SK-N-SH (cell line): ENCODE results near the gene PHF21B. TPM values are rescaled to one million over a fixed set of nuclear protein-coding genes. Genes with fewer than 3 reads are reported as not detected.

Experiments
- CTCF ChIA-PET: fragments of 300-600, 350-600 bp; formaldehyde crosslinking; extraction: SDS; loops from one replicate; lab custom pipeline; 2021; lab: Yijun Ruan, JAX
- POLR2A ChIA-PET: fragments of 350-600 bp; sonication (Branson Sonifier 250); formaldehyde crosslinking; extraction: SDS; loops from one replicate; lab custom pipeline; 2020; ENCODE audit warnings: antibody characterized with exemption, inconsistent platforms; lab: Yijun Ruan, JAX
- DNase-seq: peaks from one replicate; pipeline ENCODE4 v3.0.0; 2012
- H2AFZ ChIP-seq: fragments of 200-600 bp; sonication (generic); 2 replicates; pipeline ENCODE4 v1.8.1; 2016; ENCODE audit warnings: antibody characterized with exemption, mild to moderate bottlenecking, low read depth
- H3F3A ChIP-seq: fragments of 200-600 bp; sonication (generic); replicated peaks from 2 replicates; pipeline ENCODE3; 2016; ENCODE audit warnings: antibody characterized with exemption, mild to moderate bottlenecking; ENCODE audit not compliant: insufficient read depth
- H3K27ac ChIP-seq, 2 experiments: fragments of 200-500 bp in 1 of 2; fragments of 200-600 bp in 1 of 2; sonication (Bioruptor generic) in 1 of 2; sonication (generic), shearing (Covaris generic) in 1 of 2; 2 replicates each; pipeline versions ENCODE4 v1.5.1 to v1.6.1; 2014 to 2016; ENCODE audit warnings: low read depth in 2 of 2, inconsistent platforms in 1 of 2, low read length in 1 of 2, mild to moderate bottlenecking in 1 of 2, mixed read lengths in 1 of 2
- H3K27me3 ChIP-seq: fragments of 200-600 bp; sonication (generic), shearing (Covaris generic); 2 replicates; pipeline ENCODE4 v1.6.1; 2016; ENCODE audit warnings: mixed run types; ENCODE audit not compliant: insufficient read depth
- H3K36me3 ChIP-seq, 2 experiments: fragments of 200-500 bp in 1 of 2; fragments of 200-600 bp in 1 of 2; sonication (Bioruptor generic) in 1 of 2; sonication (generic) in 1 of 2; replicated peaks in 1 of 2; 2 replicates each; pipeline versions ENCODE3 to v1.5.1; 2014 to 2016; ENCODE audit warnings: low read length in 1 of 2, mild to moderate bottlenecking in 1 of 2; ENCODE audit not compliant: insufficient read depth in 2 of 2, control insufficient read depth in 1 of 2
- H3K4me1 ChIP-seq, 2 experiments: fragments of 200-500 bp in 1 of 2; fragments of 200-600 bp in 1 of 2; sonication (Bioruptor generic) in 1 of 2; sonication (generic), shearing (Covaris generic) in 1 of 2; 2 replicates each; pipeline versions ENCODE4 v1.5.1 to v1.6.1; 2014 to 2016; ENCODE audit warnings: low read depth in 1 of 2, low read length in 1 of 2, mixed run types in 1 of 2; ENCODE audit not compliant: insufficient read depth in 2 of 2, control insufficient read depth in 1 of 2
- H3K4me2 ChIP-seq: fragments of 200-600 bp; sonication (generic), shearing (Covaris generic); 2 replicates; pipeline ENCODE4 v1.6.1; 2017; ENCODE audit warnings: mixed run types
- H3K4me3 ChIP-seq, 2 experiments: fragments of 200-500 bp in 1 of 2; fragments of 200-600 bp in 1 of 2; sonication (Bioruptor generic) in 1 of 2; sonication (generic), shearing (Covaris generic) in 1 of 2; 2 replicates each; pipeline versions ENCODE4 v1.5.1 to v1.8.1; 2014 to 2016; ENCODE audit warnings: low read depth in 2 of 2, inconsistent platforms in 1 of 2, low read length in 1 of 2, mild to moderate bottlenecking in 1 of 2, mixed read lengths in 1 of 2, moderate library complexity in 1 of 2
- H3K79me2 ChIP-seq: fragments of 200-600 bp; sonication (generic); 2 replicates; pipeline ENCODE4 v1.8.1; 2017; ENCODE audit warnings: mild to moderate bottlenecking; ENCODE audit not compliant: insufficient read depth
- H3K9ac ChIP-seq: fragments of 200-600 bp; sonication (generic); 2 replicates; pipeline ENCODE4 v1.6.1; 2017; ENCODE audit warnings: mixed run types
- H3K9me2 ChIP-seq: fragments of 200-600 bp; sonication (generic); 2 replicates; pipeline ENCODE4 v1.6.1; 2017; ENCODE audit warnings: mixed run types
- H3K9me3 ChIP-seq: fragments of 200-600 bp; sonication (generic); 2 replicates; pipeline ENCODE4 v1.6.1; 2017; ENCODE audit warnings: mixed run types, mild to moderate bottlenecking, moderate library complexity
- H4K20me1 ChIP-seq: fragments of 200-600 bp; sonication (generic); 2 replicates; pipeline ENCODE4 v1.6.1; 2017; ENCODE audit warnings: mild to moderate bottlenecking, mixed run types; ENCODE audit not compliant: insufficient read depth
- CHD2 ChIP-seq: fragments of 150-350 bp; IDR thresholded peaks from 2 replicates; pipeline ENCODE4 v1.6.1; 2018; ENCODE audit warnings: low read length; ENCODE audit not compliant: partially characterized antibody
- FOXJ3 ChIP-seq: sonication (generic); formaldehyde crosslinking; IDR thresholded peaks from 2 replicates; pipeline ENCODE4 v1.5.1; 2020; ENCODE audit warnings: mild to moderate bottlenecking, missing genetic modification reagents
- GABPA ChIP-seq: IDR thresholded peaks from 2 replicates; pipeline ENCODE4 v1.4.0; 2012; ENCODE audit warnings: low read depth, mild to moderate bottlenecking
- MXI1 ChIP-seq: IDR thresholded peaks from 2 replicates; pipeline ENCODE4 v1.6.1; 2012; ENCODE audit warnings: mild to moderate bottlenecking, low read depth, low read length, improper control_type of control experiment
- NRF1 ChIP-seq: IDR thresholded peaks from 2 replicates; pipeline ENCODE4 v1.6.1; 2012; ENCODE audit warnings: low read depth, mild to moderate bottlenecking, low read length
- RCOR1 ChIP-seq: fragments of 150-350 bp; IDR thresholded peaks from 2 replicates; pipeline ENCODE4 v1.6.1; 2017; ENCODE audit warnings: antibody characterized with exemption, low read length
- RFX5 ChIP-seq: IDR thresholded peaks from 2 replicates; pipeline ENCODE4 v1.6.1; 2012; ENCODE audit warnings: mild to moderate bottlenecking, improper control_type of control experiment, low read length
- RXRA ChIP-seq: IDR thresholded peaks from 2 replicates; pipeline ENCODE4 v1.4.0; 2012; ENCODE audit warnings: low read depth, mild to moderate bottlenecking, borderline replicate concordance
- SIN3A ChIP-seq: IDR thresholded peaks from 2 replicates; pipeline ENCODE4 v1.6.1; 2012; ENCODE audit warnings: low read depth, mild to moderate bottlenecking, low read length, moderate library complexity, borderline replicate concordance
- ZBTB33 ChIP-seq: IDR thresholded peaks from 2 replicates; pipeline ENCODE4 v1.4.0; 2012; ENCODE audit warnings: low read depth, borderline replicate concordance
- WGBS: methylation state at CpG from one replicate; pipeline ENCODE4 v1.1.6; 2017; ENCODE audit warnings: low lambda C conversion rate; 5-methylcytosine and 5-hydroxymethylcytosine counted together
- polyA plus RNA-seq, 3 experiments: library from polyadenylated mRNA; depleted of rRNA; stranded (reverse); fragments of >200 nt; gene quantifications; 2 replicates each; pipeline ENCODE4 v1.2.3, GENCODE V29; 2012
- TF ChIP-seq, protein P1 (sequence below): fragments of 200-600 bp; sonication (generic); IDR thresholded peaks from 2 replicates; pipeline ENCODE4 v1.6.1; 2017; ENCODE audit warnings: antibody characterized with exemption, mild to moderate bottlenecking, moderate library complexity
- TF ChIP-seq, protein P2 (sequence below): fragments of 150-350 bp; IDR thresholded peaks from 2 replicates; pipeline ENCODE4 v1.6.1; 2016; ENCODE audit warnings: mild to moderate bottlenecking, low read depth, low read length

Gene PHF21B
- polyA plus RNA-seq, 1 of the 3 experiments (the other 2 are of a cell fraction): 0.76 TPM

- Histone ChIP-seq H3K27ac (no peak overlapping the region), H2AFZ (no peak overlapping the region), H3K79me2 (no peaks in the 10 kb centered on the region), H3K27me3 (no peaks in the 10 kb centered on the region), H3K36me3 (no peaks in the 10 kb centered on the region), H3K4me3 (no peak overlapping the region), H3K4me2 (no peak overlapping the region), H3K9me3 (no peaks in the 10 kb centered on the region), H4K20me1 (no peaks in the 10 kb centered on the region), H3K9ac (no peak overlapping the region), H3F3A (no peaks in the 10 kb centered on the region), H3K9me2 (no peaks in the 10 kb centered on the region), H3K4me1 (no peaks in the 10 kb centered on the region)
- no peak for TF ChIP-seq ZBTB33
- TF ChIP-seq, protein P1, sequence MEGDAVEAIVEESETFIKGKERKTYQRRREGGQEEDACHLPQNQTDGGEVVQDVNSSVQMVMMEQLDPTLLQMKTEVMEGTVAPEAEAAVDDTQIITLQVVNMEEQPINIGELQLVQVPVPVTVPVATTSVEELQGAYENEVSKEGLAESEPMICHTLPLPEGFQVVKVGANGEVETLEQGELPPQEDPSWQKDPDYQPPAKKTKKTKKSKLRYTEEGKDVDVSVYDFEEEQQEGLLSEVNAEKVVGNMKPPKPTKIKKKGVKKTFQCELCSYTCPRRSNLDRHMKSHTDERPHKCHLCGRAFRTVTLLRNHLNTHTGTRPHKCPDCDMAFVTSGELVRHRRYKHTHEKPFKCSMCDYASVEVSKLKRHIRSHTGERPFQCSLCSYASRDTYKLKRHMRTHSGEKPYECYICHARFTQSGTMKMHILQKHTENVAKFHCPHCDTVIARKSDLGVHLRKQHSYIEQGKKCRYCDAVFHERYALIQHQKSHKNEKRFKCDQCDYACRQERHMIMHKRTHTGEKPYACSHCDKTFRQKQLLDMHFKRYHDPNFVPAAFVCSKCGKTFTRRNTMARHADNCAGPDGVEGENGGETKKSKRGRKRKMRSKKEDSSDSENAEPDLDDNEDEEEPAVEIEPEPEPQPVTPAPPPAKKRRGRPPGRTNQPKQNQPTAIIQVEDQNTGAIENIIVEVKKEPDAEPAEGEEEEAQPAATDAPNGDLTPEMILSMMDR: no peak
- TF ChIP-seq RXRA: no peak
- no peak for TF ChIP-seq NRF1
- no peak for TF ChIP-seq RFX5
- CTCF ChIA-PET: interaction anchor here (1.3 kb wide), 1 partner anchor 10 kb away, joined by 3 read pairs; no protein-coding TSS in a partner anchor
- DNase-seq: no peak
- 59% methylated on average over 4 of the region's 19 CpGs for WGBS
- POLR2A ChIA-PET: no interaction called here
Measured at GRCh38 chr22:44917372-44918165, 92.2 kb downstream of the PHF21B start.

DNA sequence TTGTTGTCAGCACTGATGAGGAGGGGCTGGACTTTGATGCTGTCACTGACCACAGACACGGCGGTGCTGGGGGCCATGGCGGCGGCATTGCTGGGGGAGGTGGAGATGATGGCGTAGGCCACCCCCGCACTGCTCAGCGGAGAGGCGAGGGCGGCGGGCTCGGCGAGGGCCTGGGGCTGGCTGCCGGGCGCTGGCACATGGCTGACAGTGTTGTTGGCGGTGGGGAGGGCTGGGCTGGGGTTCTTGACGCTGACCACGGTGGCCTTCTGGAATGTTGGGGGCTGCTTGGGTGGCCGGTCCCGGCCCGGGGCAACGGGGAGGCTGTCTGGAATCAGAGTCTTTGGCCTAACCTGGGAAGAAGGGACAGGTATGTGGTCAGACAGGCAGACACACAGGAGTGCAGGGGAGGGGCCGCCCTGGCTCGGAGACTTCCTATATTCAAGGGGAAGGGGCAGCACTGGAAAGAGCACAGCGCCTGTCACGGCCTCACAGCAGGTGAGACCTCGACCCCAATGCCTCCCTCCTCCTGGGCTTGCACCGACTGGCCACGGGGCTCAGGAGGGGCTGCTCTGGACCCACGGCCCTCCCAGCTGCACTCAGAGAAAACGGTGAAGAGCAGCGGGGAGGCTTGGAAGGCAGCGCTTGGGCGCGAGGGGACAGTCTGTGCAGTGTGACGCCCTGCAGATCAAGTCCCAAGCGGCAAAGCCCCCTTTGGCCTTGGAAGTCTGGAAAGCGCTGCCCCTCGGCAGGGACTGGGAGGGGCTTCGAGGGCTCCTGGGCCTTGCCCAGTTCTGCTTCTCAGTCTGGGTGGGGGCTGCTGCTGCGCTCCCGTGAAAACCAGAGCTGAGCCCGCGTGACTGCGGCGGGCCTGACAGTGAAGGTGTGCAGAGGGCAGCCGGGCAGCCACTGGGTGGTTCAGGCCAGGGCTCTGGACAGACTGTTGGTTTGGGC, 93.2 kb downstream of the PHF21B start:
- Histone ChIP-seq H3K27me3 (no peaks in the 10 kb centered on the region), H3K4me2 (no peak overlapping the region), H3K9ac (no peak overlapping the region), H4K20me1 (no peaks in the 10 kb centered on the region), H2AFZ (no peak overlapping the region), H3F3A (no peaks in the 10 kb centered on the region), H3K9me3 (no peaks in the 10 kb centered on the region), H3K36me3 (no peaks in the 10 kb centered on the region), H3K27ac (no peak overlapping the region), H3K9me2 (no peaks in the 10 kb centered on the region), H3K4me1 (no peaks in the 10 kb centered on the region), H3K79me2 (no peaks in the 10 kb centered on the region), H3K4me3 (no peak overlapping the region)
- WGBS: 82% methylated on average over 27 of the region's 46 CpGs
- no peak for DNase-seq
- ChIA-PET CTCF (no interaction called here), POLR2A (no interaction called here)
- TF ChIP-seq RCOR1 (no peak), SIN3A (no peak), CHD2 (no peak), GABPA (no peak), MXI1 (no peak), FOXJ3 (CRISPR knock-in tag) (no peak)
- TF ChIP-seq, protein P1: no peak
- TF ChIP-seq, protein P2, sequence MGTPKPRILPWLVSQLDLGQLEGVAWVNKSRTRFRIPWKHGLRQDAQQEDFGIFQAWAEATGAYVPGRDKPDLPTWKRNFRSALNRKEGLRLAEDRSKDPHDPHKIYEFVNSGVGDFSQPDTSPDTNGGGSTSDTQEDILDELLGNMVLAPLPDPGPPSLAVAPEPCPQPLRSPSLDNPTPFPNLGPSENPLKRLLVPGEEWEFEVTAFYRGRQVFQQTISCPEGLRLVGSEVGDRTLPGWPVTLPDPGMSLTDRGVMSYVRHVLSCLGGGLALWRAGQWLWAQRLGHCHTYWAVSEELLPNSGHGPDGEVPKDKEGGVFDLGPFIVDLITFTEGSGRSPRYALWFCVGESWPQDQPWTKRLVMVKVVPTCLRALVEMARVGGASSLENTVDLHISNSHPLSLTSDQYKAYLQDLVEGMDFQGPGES: no peak
